Thyroid gland (tissue), 4 donors: ENCODE data around the gene HILPDA. TPM values are rescaled to one million over a fixed set of nuclear protein-coding genes. Genes with fewer than 3 reads are reported as not detected.

Source experiments
- DNase-seq, 2 donors: peaks; one replicate each; pipeline ENCODE4 v3.0.0-alpha.2; 2019
- H3K27ac ChIP-seq, 3 donors: fragments of 200-600 bp; sonication (generic); 1 replicate in 2 of 3; 2 replicates in 1 of 3; pipeline ENCODE4 v1.5.1; 2016 to 2019; ENCODE audit warnings: mild to moderate bottlenecking in 1 of 3, moderate library complexity in 1 of 3
- H3K27me3 ChIP-seq: fragments of 200-600 bp; sonication (generic); one replicate; pipeline ENCODE4 v1.5.1; 2019
- H3K36me3 ChIP-seq, 2 donors: fragments of 200-600 bp; sonication (generic); one replicate each; pipeline ENCODE4 v1.5.1; 2016 to 2019
- H3K4me1 ChIP-seq, 2 donors: fragments of 200-600 bp; sonication (generic); one replicate each; pipeline ENCODE4 v1.5.1; 2017 to 2019
- H3K4me3 ChIP-seq, 3 donors: fragments of 200-600 bp; sonication (generic); replicated peaks in 1 of 3; 1 replicate in 2 of 3; 2 replicates in 1 of 3; pipeline ENCODE4 v1.5.1; 2016; ENCODE audit warnings: mild to moderate bottlenecking in 1 of 3
- H3K9me3 ChIP-seq: fragments of 200-600 bp; sonication (generic); one replicate; pipeline ENCODE4 v1.5.1; 2017
- CTCF ChIP-seq, 6 experiments: fragments of 200-600 bp in 3 of 6; fragments of 450-650 bp in 3 of 6; sonication (generic) in 3 of 6; IDR thresholded peaks; one replicate each; pipeline ENCODE4 v1.5.1; 2016 to 2019; ENCODE audit warnings: antibody characterized with exemption in 6 of 6, mild to moderate bottlenecking in 2 of 6, inconsistent platforms in 1 of 6, moderate library complexity in 1 of 6
- POLR2A ChIP-seq, 2 donors: fragments of 450-650 bp; IDR thresholded peaks; one replicate each; pipeline ENCODE4 v1.6.1; 2017; ENCODE audit warnings: antibody characterized with exemption in 2 of 2, mild to moderate bottlenecking in 2 of 2, moderate library complexity in 1 of 2
- WGBS, 2 donors: methylation state at CpG; one replicate each; pipeline ENCODE4 v1.1.5; 2017; 5-methylcytosine and 5-hydroxymethylcytosine counted together
- intact Hi-C: fragments of 100-400 bp; cut with DNase I; formaldehyde crosslinking; loops from one replicate; pipeline ENCODE4 v1.15.1; 2023
- total RNA-seq, 4 donors: library from RNA; depleted of rRNA; stranded (reverse); fragments of >200 nt; gene quantifications; one replicate each; pipeline ENCODE4 v1.2.3, GENCODE V29; 2016

HILPDA gene
- total RNA-seq, 4 donors from 2014 or later, result 5.4 to 21.2 (median 11.3) TPM

- no peaks in the 10 kb centered on the region for H3K9me3 ChIP-seq
Measured at GRCh38 chr7:128437426-128438332, 18.0 kb upstream of the HILPDA start.

GRCh38 chr7:128442356-128442755 is 13.3 kb upstream of the HILPDA start:
- intact Hi-C loops, result no loop called here
- Histone ChIP-seq H3K4me3 (no peak overlapping the region), H3K36me3 (no peaks in the 10 kb centered on the region), H3K9me3 (no peaks in the 10 kb centered on the region), H3K27ac (no peak overlapping the region), H3K27me3 (no peaks in the 10 kb centered on the region), H3K4me1 (no peaks in the 10 kb centered on the region)
- TF ChIP-seq POLR2A (IDR thresholded peaks at IDR 0.05), result no peak
- TF ChIP-seq CTCF (IDR thresholded peaks at IDR 0.05), result no peak
- no peak for DNase-seq
- 93 to 96% methylated on average over 3 of the region's 3 CpGs for WGBS, 2 donors

More at GRCh38 chr7:128437426-128438332, 18.0 kb upstream of the HILPDA start:
- Histone ChIP-seq H3K27ac (no peak overlapping the region), H3K4me3 (no peak overlapping the region), H3K4me1 (no peaks in the 10 kb centered on the region), H3K36me3 (no peaks in the 10 kb centered on the region), H3K27me3 (no peaks in the 10 kb centered on the region)
- no peak for DNase-seq
- intact Hi-C loops, result no loop called here
- no peak for TF ChIP-seq POLR2A (IDR thresholded peaks at IDR 0.05)
- no peak for TF ChIP-seq CTCF (IDR thresholded peaks at IDR 0.05)
- WGBS, 2 donors, result 88 to 89% methylated on average over 8 of the region's 8 CpGs

- H3K9me3 ChIP-seq, result no peaks in the 10 kb centered on the region
- no peak overlapping the region for H3K4me3 ChIP-seq
- WGBS, 2 donors, result 75 to 79% methylated on average over 7 of the region's 7 CpGs
- H3K36me3 ChIP-seq, result no peaks in the 10 kb centered on the region
- intact Hi-C loops, result no loop called here
- no peak for DNase-seq
- H3K4me1 ChIP-seq, result no peaks in the 10 kb centered on the region
- H3K27me3 ChIP-seq, result no peaks in the 10 kb centered on the region
- H3K27ac ChIP-seq, result no peak overlapping the region
- TF ChIP-seq CTCF (IDR thresholded peaks at IDR 0.05), result no peak
- no peak for TF ChIP-seq POLR2A (IDR thresholded peaks at IDR 0.05)
Measured at GRCh38 chr7:128443831-128444600, 11.7 kb upstream of the HILPDA start.

- H3K27ac ChIP-seq, result no peak overlapping the region
- H3K4me3 ChIP-seq, result no peak overlapping the region
- H3K36me3 ChIP-seq, result no peaks in the 10 kb centered on the region
- H3K27me3 ChIP-seq, result no peaks in the 10 kb centered on the region
- no peak for TF ChIP-seq CTCF (IDR thresholded peaks at IDR 0.05)
- intact Hi-C loops, result no loop called here
- no peak for DNase-seq
- H3K9me3 ChIP-seq, result no peaks in the 10 kb centered on the region
- 61 to 67% methylated on average over 4 to 5 of the region's 5 CpGs for WGBS, 2 donors
- no peaks in the 10 kb centered on the region for H3K4me1 ChIP-seq
Measured at GRCh38 chr7:128446306-128446705, 9.4 kb upstream of the HILPDA start.
